Kidney (tissue), 14 donors: ENCODE results near the gene PARN. TPM values are rescaled to one million over a fixed set of nuclear protein-coding genes. Genes with fewer than 3 reads are reported as not detected.

Source experiments
- DNase-seq, 5 donors: peaks; one replicate each; pipeline ENCODE4 v3.0.0-alpha.2; 2013 to 2020
- FAIRE-seq: peaks from 2 replicates; lab custom pipeline; 2012; peaks lifted over from hg19 to GRCh38; lab: Jason Lieb, UNC
- H3K27ac ChIP-seq, 2 donors: one replicate each; pipeline ENCODE4 v1.7.0; 2013; ENCODE audit warnings: low read depth in 2 of 2, low read length in 2 of 2, inconsistent platforms in 1 of 2
- H3K27me3 ChIP-seq: one replicate; pipeline ENCODE4 v1.7.1; 2013; ENCODE audit warnings: low read length, inconsistent platforms; ENCODE audit not compliant: control insufficient read depth, insufficient read depth
- H3K36me3 ChIP-seq, 3 donors: one replicate each; pipeline versions ENCODE4 v1.7.0 to v1.7.1; 2013; ENCODE audit warnings: low read length in 3 of 3, control low read depth in 1 of 3, inconsistent platforms in 1 of 3; ENCODE audit not compliant: insufficient read depth in 3 of 3, control insufficient read depth in 2 of 3
- H3K4me1 ChIP-seq, 3 donors: one replicate each; pipeline versions ENCODE4 v1.7.0 to v1.7.1; 2013; ENCODE audit warnings: low read length in 3 of 3, inconsistent platforms in 1 of 3, low read depth in 1 of 3; ENCODE audit not compliant: control insufficient read depth in 2 of 3, insufficient read depth in 2 of 3
- H3K4me3 ChIP-seq, 3 donors: one replicate each; pipeline versions ENCODE4 v1.7.0 to v1.8.1; 2013; ENCODE audit warnings: low read length in 3 of 3, control low read depth in 1 of 3, inconsistent platforms in 1 of 3
- H3K9ac ChIP-seq, 3 donors: one replicate each; pipeline versions ENCODE4 v1.7.0 to v1.7.1; 2013; ENCODE audit warnings: low read length in 3 of 3, control low read depth in 1 of 3, inconsistent platforms in 1 of 3
- H3K9me3 ChIP-seq, 3 donors: one replicate each; pipeline versions ENCODE4 v1.7.0 to v1.7.1; 2013; ENCODE audit warnings: low read length in 3 of 3, control low read depth in 1 of 3, inconsistent platforms in 1 of 3; ENCODE audit not compliant: control insufficient read depth in 2 of 3, insufficient read depth in 1 of 3
- intact Hi-C: fragments of 100-400 bp; cut with DNase I; formaldehyde crosslinking; loops from one replicate; pipeline ENCODE4 v1.11.1; 2022
- polyA plus RNA-seq: library from polyadenylated mRNA; stranded (reverse); fragments of 350-450 nt; fragmentation: Illumina TruSeq; extraction: RNeasy Lipid Tissue Mini Kit (QIAGEN cat#74804); gene quantifications from one replicate; pipeline ENCODE4 v1.2.3, GENCODE V29; 2014; ENCODE audit warnings: low read depth, low replicate concordance; ENCODE audit not compliant: insufficient read depth
- total RNA-seq: library from RNA; stranded (reverse); fragmentation: NEBNext Ultra II Directional; extraction: Animal tissue kit (Norgen Biotek cat#: 25700); gene quantifications from one replicate; pipeline ENCODE4 v1.2.1, GENCODE V29; 2021
- TF ChIP-seq, protein P1 (sequence below): IDR thresholded peaks from 3 replicates; pipeline ENCODE4 v1.5.1; 2012; ENCODE audit warnings: mild to moderate bottlenecking, moderate library complexity, borderline replicate concordance; ENCODE audit not compliant: insufficient read depth; ENCODE audit errors: extremely low read depth
- donor health status: control.
- donor health status: control.
- donor health status: control.
- donor health status: control.
- donor health status: control.
- donor health status: DM: yes; HTN: yes; CAD: no.
- donor health status: Normal renal cell carcinoma (clear cell type).

Gene PARN
- total and polyA plus RNA-seq, 2 donors from 2014 or later: 17.3 to 32.5 TPM

DNA sequence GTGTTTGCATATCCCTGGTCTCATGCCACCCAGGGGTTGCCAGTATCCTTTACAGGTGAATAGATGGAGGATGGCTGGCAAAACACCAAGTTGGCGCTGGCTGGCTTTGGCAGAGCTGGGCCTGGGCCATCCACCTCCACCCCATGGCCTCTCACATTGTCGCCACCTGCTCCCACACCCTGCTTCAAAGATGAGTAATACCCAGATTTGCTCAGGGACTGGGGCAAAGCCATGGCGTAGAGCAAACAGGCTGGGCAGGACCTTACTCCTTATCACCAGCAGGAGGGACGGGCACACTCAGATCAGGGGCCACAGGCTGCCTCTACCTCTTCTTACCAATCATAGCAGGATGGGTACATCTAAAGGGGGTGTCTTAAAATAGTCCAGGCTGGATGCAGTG is 39.7 kb upstream of the PARN start:
- Histone ChIP-seq H3K27me3 (no peaks in the 10 kb centered on the region), H3K4me3 (no peak overlapping the region), H3K36me3 (peaks cover under 1 to 25% (median 15%) of the 10 kb centered on the region in 3 donors), H3K9ac (no peak overlapping the region), H3K4me1 (no peaks in the 10 kb centered on the region), H3K27ac (no peak overlapping the region), H3K9me3 (no peaks in the 10 kb centered on the region)
- intact Hi-C loops: no loop called here
- DNase-seq (peak in 1 of 5 donors; percentile 59), FAIRE-seq (no peak)
- TF ChIP-seq, protein P1, sequence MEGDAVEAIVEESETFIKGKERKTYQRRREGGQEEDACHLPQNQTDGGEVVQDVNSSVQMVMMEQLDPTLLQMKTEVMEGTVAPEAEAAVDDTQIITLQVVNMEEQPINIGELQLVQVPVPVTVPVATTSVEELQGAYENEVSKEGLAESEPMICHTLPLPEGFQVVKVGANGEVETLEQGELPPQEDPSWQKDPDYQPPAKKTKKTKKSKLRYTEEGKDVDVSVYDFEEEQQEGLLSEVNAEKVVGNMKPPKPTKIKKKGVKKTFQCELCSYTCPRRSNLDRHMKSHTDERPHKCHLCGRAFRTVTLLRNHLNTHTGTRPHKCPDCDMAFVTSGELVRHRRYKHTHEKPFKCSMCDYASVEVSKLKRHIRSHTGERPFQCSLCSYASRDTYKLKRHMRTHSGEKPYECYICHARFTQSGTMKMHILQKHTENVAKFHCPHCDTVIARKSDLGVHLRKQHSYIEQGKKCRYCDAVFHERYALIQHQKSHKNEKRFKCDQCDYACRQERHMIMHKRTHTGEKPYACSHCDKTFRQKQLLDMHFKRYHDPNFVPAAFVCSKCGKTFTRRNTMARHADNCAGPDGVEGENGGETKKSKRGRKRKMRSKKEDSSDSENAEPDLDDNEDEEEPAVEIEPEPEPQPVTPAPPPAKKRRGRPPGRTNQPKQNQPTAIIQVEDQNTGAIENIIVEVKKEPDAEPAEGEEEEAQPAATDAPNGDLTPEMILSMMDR: no peak

DNA sequence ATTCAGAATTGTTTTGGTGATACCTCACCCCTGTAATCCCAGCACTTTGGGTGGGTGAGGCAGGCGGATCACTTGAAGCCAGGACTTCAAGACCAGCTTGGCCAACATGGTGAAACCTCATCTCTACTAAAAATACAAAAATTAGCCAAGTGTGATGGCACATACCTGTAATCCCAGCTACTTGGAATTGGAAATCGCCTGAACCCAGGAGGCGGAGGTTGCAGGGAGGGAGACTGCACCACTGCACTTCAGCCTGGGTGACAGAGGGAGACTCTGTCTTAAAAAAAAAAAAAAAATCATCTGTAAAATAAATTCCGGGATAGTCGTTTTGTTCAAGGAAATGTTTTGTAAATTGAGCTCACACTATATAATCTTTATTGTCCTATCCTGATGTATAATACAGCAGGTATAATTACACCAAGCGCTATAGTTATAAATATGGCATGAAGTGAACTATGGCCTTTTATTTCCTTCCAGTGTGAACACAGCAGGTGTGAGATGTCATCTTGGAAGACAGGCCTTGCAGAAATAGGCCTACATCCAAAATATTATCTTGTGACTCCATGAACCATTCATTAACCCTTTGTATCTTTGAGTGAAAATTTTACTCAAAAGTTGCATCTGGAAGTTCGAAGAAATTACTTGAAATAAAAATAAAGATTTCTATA is 38.6 kb upstream of the PARN start:
- FAIRE-seq: no peak
- Histone ChIP-seq H3K9me3 (no peaks in the 10 kb centered on the region), H3K4me1 (no peaks in the 10 kb centered on the region), H3K36me3 (peaks cover 2 to 36% (median 19%) of the 10 kb centered on the region in 3 donors), H3K9ac (no peak overlapping the region), H3K27ac (no peak overlapping the region), H3K4me3 (no peak overlapping the region), H3K27me3 (no peaks in the 10 kb centered on the region)
- intact Hi-C loops: no loop called here
- TF ChIP-seq, protein P1: no peak
- peak in 1 of 5 donors; percentile 14 for DNase-seq

GRCh38 chr16:14667347-14668266 is 37.5 kb upstream of the PARN start:
- Histone ChIP-seq H3K9ac (no peak overlapping the region), H3K27me3 (no peaks in the 10 kb centered on the region), H3K36me3 (peaks cover 2 to 40% (median 21%) of the 10 kb centered on the region in 3 donors), H3K4me1 (no peaks in the 10 kb centered on the region), H3K27ac (no peak overlapping the region), H3K4me3 (no peak overlapping the region), H3K9me3 (no peaks in the 10 kb centered on the region)
- no peak for DNase-seq
- TF ChIP-seq, protein P1: no peak
- no peak for FAIRE-seq
- intact Hi-C loops: no loop called here
